Stimulated activated CD4-positive, alpha-beta T cell treated with anti-CD3 and anti-CD28 coated beads, Interleukin-15, amount 100 ng/mL, for 48 hours (primary cell): Measurements from ENCODE around the gene BLID.

Source experiments
- DNase-seq, 2 donors: peaks; one replicate each; pipeline ENCODE4 v3.0.0-alpha.2; 2020; ENCODE audit warnings: low read depth in 2 of 2

Gene BLID, protein sequence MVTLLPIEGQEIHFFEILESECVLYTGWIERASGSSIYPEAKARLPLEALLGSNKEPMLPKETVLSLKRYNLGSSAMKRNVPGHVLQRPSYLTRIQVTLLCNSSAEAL

GRCh38 chr11:122115524-122116379, at the start of gene BLID:
BLID (minus strand) TSS chr11:122116215; CDS start chr11:122115922, 293 bp downstream.
- no peak for DNase-seq

- DNase-seq, result no peak
These were observed 47.2 kb upstream of the BLID start for GRCh38 chr11:122163053-122163819.

DNA sequence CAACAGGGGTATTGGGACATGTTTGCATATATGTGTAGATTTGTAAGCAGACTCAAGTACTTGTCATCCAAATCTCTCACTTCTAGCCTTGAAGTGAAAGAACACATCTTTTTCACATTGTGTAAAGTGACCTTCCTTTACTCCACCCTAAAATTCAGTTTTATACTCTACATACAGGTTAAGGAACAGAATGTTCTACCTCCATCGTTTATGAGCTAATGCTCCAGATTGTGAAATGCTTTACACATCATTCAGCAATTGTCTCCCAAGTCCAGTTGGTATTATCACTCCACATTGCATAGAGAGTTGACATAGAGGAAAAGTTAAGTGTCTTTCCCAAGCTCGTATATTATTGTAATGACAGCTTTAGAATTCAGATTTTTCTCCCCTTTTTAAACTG, 46.1 kb upstream of the BLID start:
- no peak for DNase-seq

DNA sequence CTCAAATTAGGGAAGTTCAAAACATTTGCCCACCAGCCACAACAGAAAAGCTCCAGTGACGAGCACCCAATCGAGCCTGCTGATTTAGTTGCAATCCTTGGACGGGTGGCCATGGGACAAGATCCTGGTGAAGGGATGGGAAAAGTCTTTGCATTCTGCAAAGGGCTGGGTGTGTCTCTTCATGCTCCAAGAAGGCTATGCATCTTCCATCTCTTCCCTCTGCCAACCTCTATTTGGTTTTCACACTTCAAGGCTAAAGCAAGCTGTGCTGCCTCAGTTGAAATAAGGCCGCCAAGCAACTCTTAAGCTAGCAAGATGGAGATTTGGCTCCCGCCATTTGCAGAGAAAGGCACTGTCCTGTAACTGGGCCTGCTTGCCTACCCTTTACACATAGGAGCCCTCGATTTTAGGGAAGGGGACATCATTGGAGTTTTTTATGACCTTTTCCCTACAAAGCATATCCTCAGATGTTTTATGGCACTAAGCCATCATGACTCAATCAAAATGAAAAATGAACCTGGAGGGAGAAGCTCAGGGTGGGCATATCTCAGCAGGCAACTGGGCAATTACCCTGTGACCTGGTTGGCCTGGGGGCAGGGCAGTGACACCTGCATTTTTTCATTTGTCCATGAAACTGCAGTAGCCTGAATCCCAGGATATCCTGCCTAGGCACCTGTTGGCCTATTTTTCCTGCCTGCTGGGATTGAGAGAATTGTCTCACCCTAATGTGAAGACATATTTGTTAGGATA, 45.0 kb upstream of the BLID start:
- DNase-seq, result no peak

GRCh38 chr11:122159861-122160260, 43.8 kb upstream of the BLID start:
- no peak for DNase-seq

- DNase-seq, result no peak
These were observed 43.2 kb upstream of the BLID start for GRCh38 chr11:122159173-122159721.

- DNase-seq, result no peak
These were observed 42.2 kb upstream of the BLID start for GRCh38 chr11:122158171-122158570.

DNA sequence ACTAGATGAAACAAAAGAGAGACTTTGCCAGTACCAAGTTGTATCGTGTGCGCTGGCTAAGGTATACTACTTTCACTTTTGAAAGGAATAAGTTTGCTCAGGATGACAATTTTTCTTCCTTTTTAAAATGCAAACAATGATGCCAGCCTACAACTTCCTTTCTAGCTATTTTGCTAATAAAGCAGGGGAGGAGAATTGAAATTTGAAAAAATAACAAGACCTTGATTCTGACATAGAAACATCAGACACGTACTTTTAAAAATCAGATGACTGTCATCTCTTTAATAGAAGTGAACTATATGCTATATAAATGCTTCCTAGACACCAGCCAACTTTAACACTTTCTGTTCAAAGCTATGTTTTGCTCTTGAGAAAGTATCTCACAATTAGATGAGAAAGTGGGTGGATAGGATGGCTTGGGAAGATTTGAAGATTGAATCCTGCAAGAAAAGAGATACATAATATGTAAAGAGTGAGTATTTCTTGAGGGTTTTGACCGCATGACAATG, 41.7 kb upstream of the BLID start:
- DNase-seq, result no peak

GRCh38 chr11:122156940-122157382, 40.9 kb upstream of the BLID start:
- no peak for DNase-seq

DNA sequence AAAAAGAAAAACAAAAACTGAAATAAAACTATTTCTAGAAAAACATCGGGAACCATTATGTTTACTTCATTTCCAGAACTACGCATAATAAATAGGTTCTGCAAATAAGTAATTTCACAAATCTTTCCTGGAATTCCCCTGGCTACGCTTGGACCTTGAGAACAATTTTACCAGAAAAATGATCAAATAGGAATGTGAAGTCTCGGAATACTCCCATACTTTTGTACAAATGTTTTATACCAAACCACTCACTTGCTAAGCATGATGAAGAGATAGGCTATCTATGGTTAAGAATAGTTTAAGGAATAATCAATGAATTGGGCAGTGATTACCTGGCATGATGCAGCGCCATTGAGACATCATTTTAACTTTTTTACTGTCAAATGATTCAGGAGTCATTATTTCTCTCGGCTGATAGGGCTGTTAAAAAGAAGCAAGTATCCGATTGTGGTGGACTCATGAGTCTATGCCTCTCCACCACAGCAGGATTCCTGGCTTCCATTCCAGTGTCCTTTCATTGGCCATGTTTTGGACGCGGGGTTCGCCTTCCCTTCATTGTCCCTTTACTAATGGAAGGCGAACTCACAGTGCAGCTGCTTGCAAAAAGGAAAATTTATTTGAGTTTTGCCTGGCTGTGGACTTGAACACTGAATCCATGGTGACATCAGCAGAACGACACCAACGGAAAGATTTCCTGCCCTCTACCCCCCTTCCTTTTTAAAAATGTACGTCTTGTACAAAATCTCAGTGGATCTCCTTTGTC, 39.9 kb upstream of the BLID start:
- no peak for DNase-seq

GRCh38 chr11:122154994-122155393, 39.0 kb upstream of the BLID start:
- DNase-seq, result no peak

- DNase-seq, result no peak
These were observed 38.2 kb upstream of the BLID start for GRCh38 chr11:122154227-122154626.

DNA sequence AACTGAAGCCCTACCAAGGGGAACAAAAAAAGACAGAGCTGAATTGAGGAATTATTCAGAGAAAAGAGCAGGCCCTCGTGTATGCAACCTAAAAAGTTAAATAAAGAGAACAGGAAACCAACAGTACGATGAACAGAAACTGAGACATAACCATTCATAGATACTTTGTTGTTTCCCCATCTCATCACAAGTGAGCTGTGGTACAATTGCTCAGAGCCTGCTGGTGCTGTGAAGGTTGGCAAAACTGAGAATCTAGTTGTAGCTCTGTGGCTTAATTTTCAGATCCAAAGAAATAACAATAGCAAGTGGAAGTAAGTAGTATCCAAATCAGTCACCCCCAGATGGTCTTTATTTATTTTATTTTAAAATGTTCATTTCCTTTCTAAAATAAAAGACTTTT, 37.7 kb upstream of the BLID start:
- DNase-seq, result no peak

- DNase-seq, result no peak
These were observed 34.5 kb upstream of the BLID start for GRCh38 chr11:122150216-122151124.

- DNase-seq, result no peak
These were observed 33.2 kb upstream of the BLID start for GRCh38 chr11:122149202-122149601.

GRCh38 chr11:122146475-122146874, 30.5 kb upstream of the BLID start:
- no peak for DNase-seq

DNA sequence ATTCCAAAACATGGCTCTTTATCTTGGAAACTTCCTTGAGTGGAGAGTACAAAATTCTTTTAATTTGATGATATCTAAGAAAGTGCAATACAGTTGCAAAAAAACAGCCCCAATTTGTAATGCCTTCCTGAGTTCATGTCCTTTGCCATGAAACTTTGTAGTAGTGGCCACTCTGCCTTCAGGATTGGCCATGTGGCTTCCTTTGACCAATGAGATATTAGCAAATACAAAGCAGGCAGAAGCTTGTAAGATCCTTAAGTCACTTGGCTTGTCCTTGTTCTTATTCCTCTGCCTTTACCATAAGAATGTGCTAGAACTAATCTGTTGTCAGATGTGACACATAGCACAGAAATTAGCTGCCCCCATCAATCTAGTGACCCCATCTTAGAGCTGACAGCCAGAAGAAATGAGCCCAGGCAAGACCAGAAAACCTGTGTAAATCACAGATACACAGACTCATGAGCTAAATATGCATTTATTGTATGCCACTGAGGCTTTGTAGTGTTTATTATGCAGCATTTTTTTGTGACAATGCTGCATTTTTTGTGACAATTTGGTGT, 29.8 kb upstream of the BLID start:
- no peak for DNase-seq

DNA sequence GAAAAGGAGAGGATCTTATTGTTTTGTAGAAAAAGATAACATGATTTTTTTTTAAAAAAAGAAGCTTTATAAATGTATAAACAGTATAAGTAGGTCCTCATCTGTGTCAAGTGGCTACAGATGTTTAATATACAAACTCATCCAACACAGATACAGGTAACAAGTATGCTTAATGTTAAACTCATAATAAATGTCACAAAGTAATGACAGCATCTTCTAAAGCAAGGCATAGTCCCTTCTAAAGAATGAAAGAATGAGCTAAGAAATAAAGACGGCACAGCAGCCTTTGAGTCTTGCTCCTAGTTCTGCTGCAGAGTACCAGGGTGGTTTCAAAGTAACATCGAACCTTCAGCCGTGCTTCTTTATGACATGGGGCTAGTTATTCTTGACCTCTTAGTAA, 28.7 kb upstream of the BLID start:
- DNase-seq, result no peak

- no peak for DNase-seq
These were observed 25.7 kb upstream of the BLID start for GRCh38 chr11:122141725-122142124.
